Measurements from ENCODE around the gene TBX20.
"Not testable (repeated sequence)": the region's sequence is repeated elsewhere in the genome, so short reads cannot be mapped to it uniquely, and the experiment has no call there.

TBX20 gene

DNA sequence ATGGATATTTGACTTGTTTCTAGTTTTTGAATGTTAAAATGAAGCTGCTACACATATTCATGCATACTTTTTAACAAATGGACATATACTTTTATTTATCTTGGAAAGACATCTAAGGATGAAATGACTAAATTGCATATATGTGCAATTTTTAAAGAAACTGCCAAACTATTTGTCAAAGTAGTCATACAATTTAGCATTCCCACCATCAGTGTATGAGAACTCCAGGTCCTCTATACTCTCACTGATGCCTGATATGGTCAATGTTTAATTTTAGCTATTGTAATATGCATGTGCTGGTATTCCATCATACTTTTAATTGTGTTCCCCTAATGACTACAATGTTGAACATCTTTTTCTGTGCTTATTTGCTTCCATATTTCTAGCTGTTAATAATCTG is 47.0 kb downstream of the TBX20 start:
- H3K9me3 ChIP-seq (ENCODE audit: control insufficient read depth, low read length); H3K23ac ChIP-seq (ENCODE audit: low read length in 2 of 2); H3K4me3 ChIP-seq (ENCODE audit: insufficient read depth in 1 of 2, low read depth in 1 of 2, low read length in 2 of 2); H2AFZ ChIP-seq (ENCODE audit: low read depth, low read length); H2AK5ac ChIP-seq (ENCODE audit: low read length, severe bottlenecking); H3K79me1 ChIP-seq (replicated peaks; ENCODE audit: low read length, poor library complexity, severe bottlenecking); DNase-seq; H3K18ac ChIP-seq (ENCODE audit: low read depth in 1 of 2, low read length in 2 of 2); H4K8ac ChIP-seq (ENCODE audit: low read length); H3K14ac ChIP-seq (ENCODE audit: low read length in 2 of 2); H2BK120ac ChIP-seq (ENCODE audit: low read depth, low read length); H3K36me3 ChIP-seq (ENCODE audit: control insufficient read depth in 1 of 2, insufficient read depth in 2 of 2, low read depth in 1 of 2, low read length in 2 of 2); H3K4ac ChIP-seq (ENCODE audit: low read depth in 1 of 2, low read length in 2 of 2); H2BK15ac ChIP-seq (ENCODE audit: low read depth, poor library complexity, severe bottlenecking); H3K4me2 ChIP-seq (ENCODE audit: low read length, poor library complexity, severe bottlenecking); H4K91ac ChIP-seq (ENCODE audit: low read length); H3K27me3 ChIP-seq (ENCODE audit: control insufficient read depth in 1 of 2, insufficient read depth in 1 of 2, low read length in 2 of 2); H2BK5ac ChIP-seq (ENCODE audit: low read depth, low read length, poor library complexity, severe bottlenecking); H3K9ac ChIP-seq (ENCODE audit: low read length); H2BK12ac ChIP-seq (ENCODE audit: low read length in 2 of 2); H3K27ac ChIP-seq (ENCODE audit: low read length, poor library complexity, severe bottlenecking); H3K4me1 ChIP-seq (ENCODE audit: control insufficient read depth, insufficient read depth, low read depth, low read length): not testable (repeated sequence)

DNA sequence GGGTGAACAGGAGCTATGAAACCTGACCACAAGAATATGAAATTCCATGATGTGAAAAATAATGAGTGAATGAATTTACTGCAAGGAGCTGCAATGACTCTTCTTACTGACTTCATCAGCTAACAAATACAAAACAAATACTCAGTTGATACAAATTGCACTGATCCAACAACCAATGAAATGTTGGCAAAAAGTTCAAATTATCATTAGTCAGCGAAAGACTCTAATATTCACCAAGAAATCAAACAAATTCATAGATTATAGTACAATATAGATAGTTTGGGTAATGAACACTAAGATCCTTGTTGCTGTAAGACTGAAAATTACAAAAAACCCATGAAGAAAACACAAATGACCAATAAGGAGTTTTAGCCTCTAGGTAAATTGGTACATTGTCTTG is 49.0 kb downstream of the TBX20 start:
- H2BK120ac ChIP-seq (ENCODE audit: low read depth, low read length); H2BK5ac ChIP-seq (ENCODE audit: low read depth, low read length, poor library complexity, severe bottlenecking); H2AFZ ChIP-seq (ENCODE audit: low read depth, low read length); H3K14ac ChIP-seq (ENCODE audit: low read length in 2 of 2); H2BK12ac ChIP-seq (ENCODE audit: low read length in 2 of 2); H3K36me3 ChIP-seq (ENCODE audit: control insufficient read depth in 1 of 2, insufficient read depth in 2 of 2, low read depth in 1 of 2, low read length in 2 of 2); H4K8ac ChIP-seq (ENCODE audit: low read length); H3K4me3 ChIP-seq (ENCODE audit: insufficient read depth in 1 of 2, low read depth in 1 of 2, low read length in 2 of 2); H3K4ac ChIP-seq (ENCODE audit: low read depth in 1 of 2, low read length in 2 of 2); H4K91ac ChIP-seq (ENCODE audit: low read length); H3K9ac ChIP-seq (ENCODE audit: low read length); H3K79me1 ChIP-seq (replicated peaks; ENCODE audit: low read length, poor library complexity, severe bottlenecking); H3K9me3 ChIP-seq (ENCODE audit: control insufficient read depth, low read length); H3K18ac ChIP-seq (ENCODE audit: low read depth in 1 of 2, low read length in 2 of 2); H2AK5ac ChIP-seq (ENCODE audit: low read length, severe bottlenecking); H3K4me1 ChIP-seq (ENCODE audit: control insufficient read depth, insufficient read depth, low read depth, low read length); H3K23ac ChIP-seq (ENCODE audit: low read length in 2 of 2); H3K4me2 ChIP-seq (ENCODE audit: low read length, poor library complexity, severe bottlenecking); H3K27ac ChIP-seq (ENCODE audit: low read length, poor library complexity, severe bottlenecking); H3K27me3 ChIP-seq (ENCODE audit: control insufficient read depth in 1 of 2, insufficient read depth in 1 of 2, low read length in 2 of 2); DNase-seq; H2BK15ac ChIP-seq (ENCODE audit: low read depth, poor library complexity, severe bottlenecking): not testable (repeated sequence)
- no CpG with 5 or more reads among the region's 1 CpG for WGBS

DNA sequence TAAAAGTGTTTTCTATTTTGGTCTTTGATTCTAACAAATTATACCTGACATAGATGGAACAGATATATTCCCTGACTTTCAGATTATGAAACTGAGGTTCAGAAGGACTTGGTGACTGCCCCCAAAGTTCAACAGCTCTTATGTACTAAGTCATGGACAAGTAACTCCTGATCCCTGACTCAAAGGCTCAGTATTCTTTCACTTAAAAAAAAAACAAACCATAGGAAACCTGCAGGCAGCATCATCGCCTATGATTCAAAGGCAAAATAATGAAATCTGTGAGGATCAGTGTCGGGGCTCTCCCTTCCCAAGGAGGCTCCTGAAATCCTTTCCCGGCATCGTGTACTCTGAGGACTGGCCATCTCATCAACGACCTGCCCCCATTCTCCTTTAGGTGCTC is 49.9 kb downstream of the TBX20 start:
- H3K4me3 ChIP-seq (ENCODE audit: insufficient read depth in 1 of 2, low read depth in 1 of 2, low read length in 2 of 2); H3K4me2 ChIP-seq (ENCODE audit: low read length, poor library complexity, severe bottlenecking); H4K8ac ChIP-seq (ENCODE audit: low read length); H3K27ac ChIP-seq (ENCODE audit: low read length, poor library complexity, severe bottlenecking); H2AK5ac ChIP-seq (ENCODE audit: low read length, severe bottlenecking); H3K4me1 ChIP-seq (ENCODE audit: control insufficient read depth, insufficient read depth, low read depth, low read length); H2BK120ac ChIP-seq (ENCODE audit: low read depth, low read length); H2BK15ac ChIP-seq (ENCODE audit: low read depth, poor library complexity, severe bottlenecking); DNase-seq; H3K18ac ChIP-seq (ENCODE audit: low read depth in 1 of 2, low read length in 2 of 2); H2AFZ ChIP-seq (ENCODE audit: low read depth, low read length); H3K14ac ChIP-seq (ENCODE audit: low read length in 2 of 2); H3K4ac ChIP-seq (ENCODE audit: low read depth in 1 of 2, low read length in 2 of 2); H3K79me1 ChIP-seq (replicated peaks; ENCODE audit: low read length, poor library complexity, severe bottlenecking); H3K9me3 ChIP-seq (ENCODE audit: control insufficient read depth, low read length); H3K36me3 ChIP-seq (ENCODE audit: control insufficient read depth in 1 of 2, insufficient read depth in 2 of 2, low read depth in 1 of 2, low read length in 2 of 2); H2BK5ac ChIP-seq (ENCODE audit: low read depth, low read length, poor library complexity, severe bottlenecking); H3K23ac ChIP-seq (ENCODE audit: low read length in 2 of 2); H3K9ac ChIP-seq (ENCODE audit: low read length); H2BK12ac ChIP-seq (ENCODE audit: low read length in 2 of 2); H3K27me3 ChIP-seq (ENCODE audit: control insufficient read depth in 1 of 2, insufficient read depth in 1 of 2, low read length in 2 of 2); H4K91ac ChIP-seq (ENCODE audit: low read length): not testable (repeated sequence)
- WGBS, result no CpG with 5 or more reads among the region's 5 CpGs

DNA sequence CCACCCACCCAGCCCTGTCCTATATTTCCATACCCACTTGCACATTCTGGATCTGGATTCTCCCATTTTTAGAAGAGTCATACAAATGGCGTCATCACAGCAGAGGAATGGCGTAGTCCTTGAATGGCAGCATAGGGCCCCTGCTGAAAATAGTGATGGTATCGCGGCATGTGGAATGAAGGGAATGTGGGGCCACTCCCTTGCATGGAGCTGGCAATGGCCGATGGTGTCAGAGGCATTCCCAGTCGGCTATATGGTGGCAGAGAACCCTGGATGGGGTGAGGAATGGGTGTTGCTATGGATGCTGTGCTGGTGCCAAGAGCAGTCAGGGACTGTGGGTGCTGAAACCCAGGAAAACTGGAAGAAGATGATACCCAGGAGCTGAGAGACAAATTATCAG is 51.5 kb downstream of the TBX20 start:
- not testable (repeated sequence) for H2AFZ ChIP-seq (ENCODE audit: low read depth, low read length); H3K14ac ChIP-seq (ENCODE audit: low read length in 2 of 2); DNase-seq; H3K36me3 ChIP-seq (ENCODE audit: control insufficient read depth in 1 of 2, insufficient read depth in 2 of 2, low read depth in 1 of 2, low read length in 2 of 2); H3K27me3 ChIP-seq (ENCODE audit: control insufficient read depth in 1 of 2, insufficient read depth in 1 of 2, low read length in 2 of 2); H3K79me1 ChIP-seq (replicated peaks; ENCODE audit: low read length, poor library complexity, severe bottlenecking); H2AK5ac ChIP-seq (ENCODE audit: low read length, severe bottlenecking); H3K4me3 ChIP-seq (ENCODE audit: insufficient read depth in 1 of 2, low read depth in 1 of 2, low read length in 2 of 2); H4K91ac ChIP-seq (ENCODE audit: low read length); H3K4me2 ChIP-seq (ENCODE audit: low read length, poor library complexity, severe bottlenecking); H2BK120ac ChIP-seq (ENCODE audit: low read depth, low read length); H3K4ac ChIP-seq (ENCODE audit: low read depth in 1 of 2, low read length in 2 of 2); H3K23ac ChIP-seq (ENCODE audit: low read length in 2 of 2); H3K27ac ChIP-seq (ENCODE audit: low read length, poor library complexity, severe bottlenecking); H3K18ac ChIP-seq (ENCODE audit: low read depth in 1 of 2, low read length in 2 of 2); H3K9ac ChIP-seq (ENCODE audit: low read length); H4K8ac ChIP-seq (ENCODE audit: low read length); H2BK12ac ChIP-seq (ENCODE audit: low read length in 2 of 2); H3K9me3 ChIP-seq (ENCODE audit: control insufficient read depth, low read length); H2BK15ac ChIP-seq (ENCODE audit: low read depth, poor library complexity, severe bottlenecking); H2BK5ac ChIP-seq (ENCODE audit: low read depth, low read length, poor library complexity, severe bottlenecking); H3K4me1 ChIP-seq (ENCODE audit: control insufficient read depth, insufficient read depth, low read depth, low read length)
- 93% methylated on average over 4 of the region's 6 CpGs for WGBS

All from mesenchymal stem cell (in vitro differentiated cells and primary cell).